ENCODE data around the gene MAGEC1. TPM values are rescaled to one million over a fixed set of nuclear protein-coding genes. Genes with fewer than 3 reads are reported as not detected.

The MAGEC1 gene
- total RNA-seq, 2 experiments from 2014 or later = not detected

GRCh38 chrX:141947350-141947749, 43.7 kb downstream of the MAGEC1 start:
- Mint-ChIP-seq H3K4me3 (no peak overlapping the region), H3K9me3 (peaks cover 2% of the 10 kb centered on the region), H3K27me3 (no peaks in the 10 kb centered on the region), H3K36me3 (no peaks in the 10 kb centered on the region), H3K4me1 (no peaks in the 10 kb centered on the region), H3K27ac (no peak overlapping the region)
- no peak for DNase-seq

GRCh38 chrX:141952603-141953002, 48.9 kb downstream of the MAGEC1 start:
- no peaks in the 10 kb centered on the region for H3K36me3 Mint-ChIP-seq
- DNase-seq = no peak
- no peak overlapping the region for H3K27ac Mint-ChIP-seq
- H3K4me3 Mint-ChIP-seq = no peak overlapping the region
- H3K9me3 Mint-ChIP-seq = peaks cover 2% of the 10 kb centered on the region
- no peaks in the 10 kb centered on the region for H3K27me3 Mint-ChIP-seq
- H3K4me1 Mint-ChIP-seq = no peaks in the 10 kb centered on the region

DNA sequence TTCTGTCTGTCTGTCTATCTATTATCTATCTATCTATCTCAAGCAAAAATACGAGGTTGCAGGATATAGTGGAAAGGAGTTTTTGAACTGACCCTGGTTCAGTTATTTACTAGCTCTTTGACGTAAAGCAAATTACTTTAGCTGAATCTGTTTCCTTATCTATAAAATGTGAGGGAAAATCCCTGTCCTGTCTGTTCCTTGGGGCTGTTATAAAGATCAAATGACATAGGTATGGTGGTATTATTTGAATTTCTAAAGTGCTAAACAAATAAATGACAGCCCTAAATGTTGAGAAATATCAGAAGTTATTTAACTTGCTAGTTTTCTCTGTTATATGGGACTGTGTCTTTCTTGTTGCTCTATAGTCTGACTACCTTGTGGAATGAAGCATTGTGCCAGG, 55.0 kb downstream of the MAGEC1 start:
- Mint-ChIP-seq H3K36me3 (no peaks in the 10 kb centered on the region), H3K4me1 (no peaks in the 10 kb centered on the region), H3K4me3 (no peak overlapping the region), H3K27ac (no peak overlapping the region), H3K27me3 (no peaks in the 10 kb centered on the region), H3K9me3 (no peaks in the 10 kb centered on the region)
- no peak for DNase-seq

Other genes with a start within 250 kb of the MAGEC1 start
- gene SPANXD, start 205.2 kb upstream of the MAGEC1 start, total RNA-seq = not detected
- gene MAGEC3, start 65.6 kb upstream of the MAGEC1 start, total RNA-seq = not detected

All from activated naive CD8-positive, alpha-beta T cell treated with anti-CD3 and anti-CD28 coated beads for 36 hours (primary cell).